Measurements from ENCODE around the gene ABHD2.

DNA sequence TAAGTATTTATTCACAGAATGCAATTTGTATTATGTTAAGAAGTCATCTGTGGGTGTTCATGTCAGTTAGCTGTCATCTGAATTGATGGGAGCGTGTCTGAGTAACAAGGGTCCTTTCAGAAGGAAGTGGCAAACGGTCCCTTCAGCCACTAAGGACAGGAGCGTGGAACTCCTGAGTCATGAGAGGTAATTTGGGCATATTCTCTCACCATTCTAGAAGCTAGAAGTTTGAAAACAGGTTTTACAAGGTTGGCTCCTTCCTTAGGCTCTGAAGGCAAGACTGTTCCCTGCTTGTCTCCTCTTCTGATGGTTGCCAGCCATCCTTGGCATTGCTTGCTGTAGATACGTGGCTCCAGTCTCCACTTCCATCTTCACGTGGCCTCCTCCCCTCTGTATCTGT, 19.7 kb downstream of the ABHD2 start:
- TF ChIP-seq, protein P1, sequence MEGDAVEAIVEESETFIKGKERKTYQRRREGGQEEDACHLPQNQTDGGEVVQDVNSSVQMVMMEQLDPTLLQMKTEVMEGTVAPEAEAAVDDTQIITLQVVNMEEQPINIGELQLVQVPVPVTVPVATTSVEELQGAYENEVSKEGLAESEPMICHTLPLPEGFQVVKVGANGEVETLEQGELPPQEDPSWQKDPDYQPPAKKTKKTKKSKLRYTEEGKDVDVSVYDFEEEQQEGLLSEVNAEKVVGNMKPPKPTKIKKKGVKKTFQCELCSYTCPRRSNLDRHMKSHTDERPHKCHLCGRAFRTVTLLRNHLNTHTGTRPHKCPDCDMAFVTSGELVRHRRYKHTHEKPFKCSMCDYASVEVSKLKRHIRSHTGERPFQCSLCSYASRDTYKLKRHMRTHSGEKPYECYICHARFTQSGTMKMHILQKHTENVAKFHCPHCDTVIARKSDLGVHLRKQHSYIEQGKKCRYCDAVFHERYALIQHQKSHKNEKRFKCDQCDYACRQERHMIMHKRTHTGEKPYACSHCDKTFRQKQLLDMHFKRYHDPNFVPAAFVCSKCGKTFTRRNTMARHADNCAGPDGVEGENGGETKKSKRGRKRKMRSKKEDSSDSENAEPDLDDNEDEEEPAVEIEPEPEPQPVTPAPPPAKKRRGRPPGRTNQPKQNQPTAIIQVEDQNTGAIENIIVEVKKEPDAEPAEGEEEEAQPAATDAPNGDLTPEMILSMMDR (conservative IDR thresholded peaks at IDR 0.05; ENCODE audit: low read depth in 2 of 2): no peak
- TF ChIP-seq POLR2AphosphoS5 (IDR thresholded peaks at IDR 0.05; ENCODE audit: low read depth): no peak
- no peak for TF ChIP-seq ZNF331 (CRISPR knock-in tag; IDR thresholded peaks at IDR 0.05; ENCODE audit: low read depth)
- TF ChIP-seq JUNB (IDR thresholded peaks at IDR 0.05; ENCODE audit: unreplicated experiment): no peak
- TF ChIP-seq, protein P2, sequence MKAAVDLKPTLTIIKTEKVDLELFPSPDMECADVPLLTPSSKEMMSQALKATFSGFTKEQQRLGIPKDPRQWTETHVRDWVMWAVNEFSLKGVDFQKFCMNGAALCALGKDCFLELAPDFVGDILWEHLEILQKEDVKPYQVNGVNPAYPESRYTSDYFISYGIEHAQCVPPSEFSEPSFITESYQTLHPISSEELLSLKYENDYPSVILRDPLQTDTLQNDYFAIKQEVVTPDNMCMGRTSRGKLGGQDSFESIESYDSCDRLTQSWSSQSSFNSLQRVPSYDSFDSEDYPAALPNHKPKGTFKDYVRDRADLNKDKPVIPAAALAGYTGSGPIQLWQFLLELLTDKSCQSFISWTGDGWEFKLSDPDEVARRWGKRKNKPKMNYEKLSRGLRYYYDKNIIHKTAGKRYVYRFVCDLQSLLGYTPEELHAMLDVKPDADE (IDR thresholded peaks at IDR 0.05): no peak
- TF ChIP-seq CREB1 (CRISPR knock-in tag; IDR thresholded peaks at IDR 0.05; ENCODE audit: low read depth): no peak
- TF ChIP-seq, protein P3, sequence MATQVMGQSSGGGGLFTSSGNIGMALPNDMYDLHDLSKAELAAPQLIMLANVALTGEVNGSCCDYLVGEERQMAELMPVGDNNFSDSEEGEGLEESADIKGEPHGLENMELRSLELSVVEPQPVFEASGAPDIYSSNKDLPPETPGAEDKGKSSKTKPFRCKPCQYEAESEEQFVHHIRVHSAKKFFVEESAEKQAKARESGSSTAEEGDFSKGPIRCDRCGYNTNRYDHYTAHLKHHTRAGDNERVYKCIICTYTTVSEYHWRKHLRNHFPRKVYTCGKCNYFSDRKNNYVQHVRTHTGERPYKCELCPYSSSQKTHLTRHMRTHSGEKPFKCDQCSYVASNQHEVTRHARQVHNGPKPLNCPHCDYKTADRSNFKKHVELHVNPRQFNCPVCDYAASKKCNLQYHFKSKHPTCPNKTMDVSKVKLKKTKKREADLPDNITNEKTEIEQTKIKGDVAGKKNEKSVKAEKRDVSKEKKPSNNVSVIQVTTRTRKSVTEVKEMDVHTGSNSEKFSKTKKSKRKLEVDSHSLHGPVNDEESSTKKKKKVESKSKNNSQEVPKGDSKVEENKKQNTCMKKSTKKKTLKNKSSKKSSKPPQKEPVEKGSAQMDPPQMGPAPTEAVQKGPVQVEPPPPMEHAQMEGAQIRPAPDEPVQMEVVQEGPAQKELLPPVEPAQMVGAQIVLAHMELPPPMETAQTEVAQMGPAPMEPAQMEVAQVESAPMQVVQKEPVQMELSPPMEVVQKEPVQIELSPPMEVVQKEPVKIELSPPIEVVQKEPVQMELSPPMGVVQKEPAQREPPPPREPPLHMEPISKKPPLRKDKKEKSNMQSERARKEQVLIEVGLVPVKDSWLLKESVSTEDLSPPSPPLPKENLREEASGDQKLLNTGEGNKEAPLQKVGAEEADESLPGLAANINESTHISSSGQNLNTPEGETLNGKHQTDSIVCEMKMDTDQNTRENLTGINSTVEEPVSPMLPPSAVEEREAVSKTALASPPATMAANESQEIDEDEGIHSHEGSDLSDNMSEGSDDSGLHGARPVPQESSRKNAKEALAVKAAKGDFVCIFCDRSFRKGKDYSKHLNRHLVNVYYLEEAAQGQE (IDR thresholded peaks at IDR 0.05; ENCODE audit: unreplicated experiment): no peak
- TF ChIP-seq EZH2phosphoT487 (IDR thresholded peaks at IDR 0.05; ENCODE audit: unreplicated experiment): no peak
- TF ChIP-seq EZH2 (IDR thresholded peaks at IDR 0.05; ENCODE audit: low read depth, unreplicated experiment): no peak
- TF ChIP-seq NANOG (IDR thresholded peaks at IDR 0.05; ENCODE audit: borderline replicate concordance): no peak
- TF ChIP-seq STAT1 (IDR thresholded peaks at IDR 0.05; ENCODE audit: unreplicated experiment): no peak
- TF ChIP-seq, protein P4, sequence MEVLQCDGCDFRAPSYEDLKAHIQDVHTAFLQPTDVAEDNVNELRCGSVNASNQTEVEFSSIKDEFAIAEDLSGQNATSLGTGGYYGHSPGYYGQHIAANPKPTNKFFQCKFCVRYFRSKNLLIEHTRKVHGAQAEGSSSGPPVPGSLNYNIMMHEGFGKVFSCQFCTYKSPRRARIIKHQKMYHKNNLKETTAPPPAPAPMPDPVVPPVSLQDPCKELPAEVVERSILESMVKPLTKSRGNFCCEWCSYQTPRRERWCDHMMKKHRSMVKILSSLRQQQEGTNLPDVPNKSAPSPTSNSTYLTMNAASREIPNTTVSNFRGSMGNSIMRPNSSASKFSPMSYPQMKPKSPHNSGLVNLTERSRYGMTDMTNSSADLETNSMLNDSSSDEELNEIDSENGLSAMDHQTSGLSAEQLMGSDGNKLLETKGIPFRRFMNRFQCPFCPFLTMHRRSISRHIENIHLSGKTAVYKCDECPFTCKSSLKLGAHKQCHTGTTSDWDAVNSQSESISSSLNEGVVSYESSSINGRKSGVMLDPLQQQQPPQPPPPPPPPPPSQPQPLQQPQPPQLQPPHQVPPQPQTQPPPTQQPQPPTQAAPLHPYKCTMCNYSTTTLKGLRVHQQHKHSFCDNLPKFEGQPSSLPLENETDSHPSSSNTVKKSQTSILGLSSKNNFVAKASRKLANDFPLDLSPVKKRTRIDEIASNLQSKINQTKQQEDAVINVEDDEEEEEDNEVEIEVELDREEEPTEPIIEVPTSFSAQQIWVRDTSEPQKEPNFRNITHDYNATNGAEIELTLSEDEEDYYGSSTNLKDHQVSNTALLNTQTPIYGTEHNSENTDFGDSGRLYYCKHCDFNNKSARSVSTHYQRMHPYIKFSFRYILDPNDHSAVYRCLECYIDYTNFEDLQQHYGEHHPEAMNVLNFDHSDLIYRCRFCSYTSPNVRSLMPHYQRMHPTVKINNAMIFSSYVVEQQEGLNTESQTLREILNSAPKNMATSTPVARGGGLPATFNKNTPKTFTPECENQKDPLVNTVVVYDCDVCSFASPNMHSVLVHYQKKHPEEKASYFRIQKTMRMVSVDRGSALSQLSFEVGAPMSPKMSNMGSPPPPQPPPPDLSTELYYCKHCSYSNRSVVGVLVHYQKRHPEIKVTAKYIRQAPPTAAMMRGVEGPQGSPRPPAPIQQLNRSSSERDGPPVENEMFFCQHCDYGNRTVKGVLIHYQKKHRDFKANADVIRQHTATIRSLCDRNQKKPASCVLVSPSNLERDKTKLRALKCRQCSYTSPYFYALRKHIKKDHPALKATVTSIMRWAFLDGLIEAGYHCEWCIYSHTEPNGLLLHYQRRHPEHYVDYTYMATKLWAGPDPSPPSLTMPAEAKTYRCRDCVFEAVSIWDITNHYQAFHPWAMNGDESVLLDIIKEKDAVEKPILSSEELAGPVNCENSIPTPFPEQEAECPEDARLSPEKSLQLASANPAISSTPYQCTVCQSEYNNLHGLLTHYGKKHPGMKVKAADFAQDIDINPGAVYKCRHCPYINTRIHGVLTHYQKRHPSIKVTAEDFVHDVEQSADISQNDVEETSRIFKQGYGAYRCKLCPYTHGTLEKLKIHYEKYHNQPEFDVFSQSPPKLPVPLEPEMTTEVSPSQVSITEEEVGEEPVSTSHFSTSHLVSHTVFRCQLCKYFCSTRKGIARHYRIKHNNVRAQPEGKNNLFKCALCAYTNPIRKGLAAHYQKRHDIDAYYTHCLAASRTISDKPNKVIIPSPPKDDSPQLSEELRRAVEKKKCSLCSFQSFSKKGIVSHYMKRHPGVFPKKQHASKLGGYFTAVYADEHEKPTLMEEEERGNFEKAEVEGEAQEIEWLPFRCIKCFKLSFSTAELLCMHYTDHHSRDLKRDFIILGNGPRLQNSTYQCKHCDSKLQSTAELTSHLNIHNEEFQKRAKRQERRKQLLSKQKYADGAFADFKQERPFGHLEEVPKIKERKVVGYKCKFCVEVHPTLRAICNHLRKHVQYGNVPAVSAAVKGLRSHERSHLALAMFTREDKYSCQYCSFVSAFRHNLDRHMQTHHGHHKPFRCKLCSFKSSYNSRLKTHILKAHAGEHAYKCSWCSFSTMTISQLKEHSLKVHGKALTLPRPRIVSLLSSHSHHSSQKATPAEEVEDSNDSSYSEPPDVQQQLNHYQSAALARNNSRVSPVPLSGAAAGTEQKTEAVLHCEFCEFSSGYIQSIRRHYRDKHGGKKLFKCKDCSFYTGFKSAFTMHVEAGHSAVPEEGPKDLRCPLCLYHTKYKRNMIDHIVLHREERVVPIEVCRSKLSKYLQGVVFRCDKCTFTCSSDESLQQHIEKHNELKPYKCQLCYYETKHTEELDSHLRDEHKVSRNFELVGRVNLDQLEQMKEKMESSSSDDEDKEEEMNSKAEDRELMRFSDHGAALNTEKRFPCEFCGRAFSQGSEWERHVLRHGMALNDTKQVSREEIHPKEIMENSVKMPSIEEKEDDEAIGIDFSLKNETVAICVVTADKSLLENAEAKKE (CRISPR knock-in tag; IDR thresholded peaks at IDR 0.05): no peak
- no peak for TF ChIP-seq ZNF114 (CRISPR knock-in tag; IDR thresholded peaks at IDR 0.05)

All from GM23338 (cell line).